Activated CD8-positive, alpha-beta T cell treated with anti-CD3 and anti-CD28 coated beads for 36 hours (primary cell): ENCODE results near the gene ADPRS. TPM values are rescaled to one million over a fixed set of nuclear protein-coding genes. Genes with fewer than 3 reads are reported as not detected.
A peak's percentile ranks its signal among the peaks of the same experiment; 100 is the strongest.

Experiments used
- ATAC-seq: fragments of 200-7000 bp; cut with Tn5 transposase; one replicate; pipeline ENCODE4 v1.10.0; 2021; ENCODE audit warnings: mild to moderate bottlenecking, moderate library complexity
- CTCF ChIA-PET: fragments of 350-600 bp; sonication (Branson Sonifier 250); formaldehyde crosslinking; loops from one replicate; lab custom pipeline; 2021; ENCODE audit warnings: antibody characterized with exemption; lab: Charles Lee
- POLR2A ChIA-PET: fragments of 350-600 bp; sonication (Branson Sonifier 250); formaldehyde crosslinking; loops from one replicate; lab custom pipeline; 2021; ENCODE audit warnings: antibody characterized with exemption; lab: Charles Lee
- DNase-seq: peaks from one replicate; pipeline ENCODE4 v3.0.0-alpha.2; 2020
- H3K27ac Mint-ChIP-seq: one replicate; pipeline ENCODE4 v1.8.0; 2021; ENCODE audit warnings: mild to moderate bottlenecking, mixed read lengths
- H3K27me3 Mint-ChIP-seq: one replicate; pipeline ENCODE4 v1.8.0; 2021; ENCODE audit warnings: mixed read lengths
- H3K36me3 Mint-ChIP-seq: one replicate; pipeline ENCODE4 v1.8.0; 2021; ENCODE audit warnings: low read depth, mixed read lengths
- H3K4me1 Mint-ChIP-seq: one replicate; pipeline ENCODE4 v1.8.0; 2021; ENCODE audit warnings: low read depth, mixed read lengths
- H3K4me3 Mint-ChIP-seq: one replicate; pipeline ENCODE4 v1.8.0; 2021; ENCODE audit warnings: mild to moderate bottlenecking, moderate library complexity, mixed read lengths
- H3K9me3 Mint-ChIP-seq: one replicate; pipeline ENCODE4 v1.8.0; 2021; ENCODE audit warnings: mixed read lengths
- CTCF ChIP-seq: fragments of 200-600 bp; IDR thresholded peaks from one replicate; pipeline ENCODE4 v1.8.0; 2022; ENCODE audit warnings: antibody characterized with exemption, mild to moderate bottlenecking
- intact Hi-C: fragments of 100-400 bp; cut with micrococcal nuclease; formaldehyde crosslinking; loops from one replicate; pipeline ENCODE4 v1.10.0; 2022
- total RNA-seq, 2 experiments: library from RNA; stranded (reverse); gene quantifications; one replicate each; pipeline ENCODE4 v1.2.3, GENCODE V29; 2021

Gene ADPRS
- total RNA-seq, 2 experiments from 2014 or later = 52.7 to 54.9 TPM

- CTCF ChIA-PET = interaction anchor here (0.6 to 6.3 kb wide), 18 partner anchors 11 to 471 kb away, joined by 3 to 86 read pairs (median 5); partner anchors contain the start of gene TRAPPC3
- no peak for ATAC-seq
- no peak for DNase-seq
- H3K4me1 Mint-ChIP-seq = no peaks in the 10 kb centered on the region
- peaks cover 5% of the 10 kb centered on the region for H3K36me3 Mint-ChIP-seq
- no peak overlapping the region for H3K4me3 Mint-ChIP-seq
- no peaks in the 10 kb centered on the region for H3K9me3 Mint-ChIP-seq
- intact Hi-C loops = no loop called here
- no peaks in the 10 kb centered on the region for H3K27me3 Mint-ChIP-seq
- TF ChIP-seq CTCF = no peak
- POLR2A ChIA-PET = interaction anchor here (1.1 to 2.4 kb wide), 3 partner anchors 15 to 33 kb away, joined by 3 to 8 read pairs (median 4); partner anchors contain the start of gene TRAPPC3
- no peak overlapping the region for H3K27ac Mint-ChIP-seq
Measured at GRCh38 chr1:36133484-36133883, 44.8 kb downstream of the ADPRS start.

DNA sequence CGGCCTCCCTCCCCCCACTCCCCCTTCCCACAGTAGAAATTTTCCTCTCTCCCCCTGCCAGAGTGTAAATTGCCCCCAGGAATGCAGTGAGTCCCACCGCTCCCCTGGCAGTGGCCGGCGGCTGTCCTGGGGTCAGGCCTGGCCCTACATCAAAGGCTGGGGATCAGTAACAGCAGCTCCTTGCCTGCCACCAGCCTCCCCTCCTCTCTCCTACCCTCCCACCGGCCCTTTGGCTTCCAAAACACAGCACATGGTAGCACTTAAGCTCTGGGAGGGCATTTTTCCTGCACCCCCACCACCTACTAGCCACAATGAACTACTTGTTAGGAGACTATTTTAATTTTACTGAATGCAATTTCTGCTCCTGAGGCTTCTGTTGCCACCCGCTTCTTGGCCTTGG is 45.3 kb downstream of the ADPRS start:
- intact Hi-C loops = loop anchor here (2.0 kb wide), 1 partner anchor 33 kb away; no protein-coding TSS in a partner anchor
- no peak for TF ChIP-seq CTCF
- H3K4me3 Mint-ChIP-seq = no peak overlapping the region
- no peak for DNase-seq
- peaks cover 7% of the 10 kb centered on the region for H3K36me3 Mint-ChIP-seq
- ChIA-PET POLR2A (interaction anchor here (1.1 to 2.4 kb wide), 3 partner anchors 15 to 34 kb away, joined by 3 to 8 read pairs (median 4); partner anchors contain the start of gene TRAPPC3), CTCF (interaction anchor here (1.0 to 6.3 kb wide), 22 partner anchors 11 to 286 kb away, joined by 3 to 86 read pairs (median 6); partner anchors contain the start of genes AGO3 and TRAPPC3)
- H3K4me1 Mint-ChIP-seq = no peaks in the 10 kb centered on the region
- ATAC-seq = no peak
- no peaks in the 10 kb centered on the region for H3K9me3 Mint-ChIP-seq
- no peak overlapping the region for H3K27ac Mint-ChIP-seq
- no peaks in the 10 kb centered on the region for H3K27me3 Mint-ChIP-seq

GRCh38 chr1:36134505-36135329 is 46.0 kb downstream of the ADPRS start:
- POLR2A ChIA-PET = interaction anchor here (0.6 to 2.4 kb wide), 6 partner anchors 14 to 262 kb away, joined by 3 to 8 read pairs (median 4); partner anchors contain the start of gene TRAPPC3
- H3K27me3 Mint-ChIP-seq = no peaks in the 10 kb centered on the region
- peaks cover 7% of the 10 kb centered on the region for H3K36me3 Mint-ChIP-seq
- no peaks in the 10 kb centered on the region for H3K9me3 Mint-ChIP-seq
- TF ChIP-seq CTCF = peak; percentile 90
- intact Hi-C loops = loop anchor here (2.0 kb wide), 1 partner anchor 34 kb away; no protein-coding TSS in a partner anchor
- ATAC-seq (peak; percentile 89), DNase-seq (peak; percentile 75)
- H3K4me3 Mint-ChIP-seq = no peak overlapping the region
- H3K27ac Mint-ChIP-seq = peak overlapping the region; percentile 28
- no peaks in the 10 kb centered on the region for H3K4me1 Mint-ChIP-seq
- CTCF ChIA-PET = interaction anchor here (0.6 to 6.3 kb wide), 40 partner anchors 10 to 285 kb away, joined by 3 to 86 read pairs (median 4); partner anchors contain the start of genes ADPRS, AGO3, EVA1B and TRAPPC3

- no peak overlapping the region for H3K4me3 Mint-ChIP-seq
- H3K36me3 Mint-ChIP-seq = peaks cover 7% of the 10 kb centered on the region
- no peaks in the 10 kb centered on the region for H3K27me3 Mint-ChIP-seq
- TF ChIP-seq CTCF = no peak
- DNase-seq (no peak), ATAC-seq (no peak)
- peaks cover 4% of the 10 kb centered on the region for H3K4me1 Mint-ChIP-seq
- intact Hi-C loops = loop anchor here (2.0 kb wide), 1 partner anchor 34 kb away; no protein-coding TSS in a partner anchor
- POLR2A ChIA-PET = interaction anchor here (0.6 to 2.4 kb wide), 3 partner anchors 35 to 263 kb away, joined by 3 to 8 read pairs (median 3); no protein-coding TSS in a partner anchor
- H3K9me3 Mint-ChIP-seq = no peaks in the 10 kb centered on the region
- CTCF ChIA-PET = interaction anchor here (0.6 to 6.3 kb wide), 36 partner anchors 9 to 243 kb away, joined by 3 to 86 read pairs (median 4); partner anchors contain the start of genes ADPRS, AGO3, EVA1B and TRAPPC3
- H3K27ac Mint-ChIP-seq = peak overlapping the region; percentile 28
Measured at GRCh38 chr1:36135330-36135667, 46.6 kb downstream of the ADPRS start.
